Activated CD4-positive, alpha-beta T cell treated with anti-CD3 and anti-CD28 coated beads for 1 hour (primary cell): ENCODE results near the gene GALNT10.
"Not testable (repeated sequence)": the region's sequence is repeated elsewhere in the genome, so short reads cannot be mapped to it uniquely, and the experiment has no call there.

ENCODE experiments used
- DNase-seq: peaks from one replicate; pipeline ENCODE4 v3.0.0-alpha.2; 2020

Gene GALNT10

GRCh38 chr5:154190595-154191304 is at the start of gene GALNT10:
GALNT10 (plus strand) TSS chr5:154190733; CDS start chr5:154190867, 134 bp downstream.
- DNase-seq: peak; percentile 50

GRCh38 chr5:154141745-154142221 is 48.8 kb upstream of the GALNT10 start:
- no peak for DNase-seq

- no peak for DNase-seq
Observed at GRCh38 chr5:154143211-154143641, 47.3 kb upstream of the GALNT10 start.

DNA sequence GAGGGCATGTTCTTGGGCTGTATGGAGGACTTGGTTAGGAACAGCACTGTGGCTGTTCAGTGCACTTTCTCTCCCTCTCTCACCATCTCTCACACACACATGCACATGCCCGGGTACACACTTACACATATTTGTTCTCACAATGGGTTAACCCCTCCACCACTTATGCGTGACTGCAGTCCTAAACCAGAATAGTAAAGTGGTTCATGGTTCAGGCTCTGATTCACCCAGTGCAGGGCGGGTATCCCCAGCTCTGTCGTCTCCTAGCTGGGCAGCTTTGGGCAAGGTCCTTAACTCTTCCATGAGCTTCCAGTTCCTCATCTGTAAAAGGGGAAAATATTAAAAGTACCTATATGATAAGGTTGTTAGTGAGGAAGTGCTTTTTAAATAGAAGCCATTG is 45.3 kb upstream of the GALNT10 start:
- no peak for DNase-seq

DNA sequence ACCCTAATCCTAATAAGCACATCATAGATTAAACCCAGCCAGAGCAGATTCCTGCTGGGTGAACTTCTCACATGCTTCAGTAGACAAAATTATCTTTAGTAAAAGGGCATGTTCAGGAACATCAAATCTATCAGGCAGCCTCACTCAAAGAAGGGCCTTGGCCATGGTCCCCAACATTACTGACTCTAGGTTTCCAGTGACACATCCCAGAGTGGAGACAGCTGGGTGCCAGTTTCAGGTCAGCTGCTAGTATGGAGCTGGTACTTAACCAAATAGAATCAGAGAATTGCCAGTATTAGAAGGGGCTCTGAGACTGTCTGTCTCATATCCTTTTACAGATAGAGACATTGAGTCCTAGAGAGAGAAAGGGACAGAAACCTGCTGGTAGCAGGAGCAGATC is 44.1 kb upstream of the GALNT10 start:
- no peak for DNase-seq

DNA sequence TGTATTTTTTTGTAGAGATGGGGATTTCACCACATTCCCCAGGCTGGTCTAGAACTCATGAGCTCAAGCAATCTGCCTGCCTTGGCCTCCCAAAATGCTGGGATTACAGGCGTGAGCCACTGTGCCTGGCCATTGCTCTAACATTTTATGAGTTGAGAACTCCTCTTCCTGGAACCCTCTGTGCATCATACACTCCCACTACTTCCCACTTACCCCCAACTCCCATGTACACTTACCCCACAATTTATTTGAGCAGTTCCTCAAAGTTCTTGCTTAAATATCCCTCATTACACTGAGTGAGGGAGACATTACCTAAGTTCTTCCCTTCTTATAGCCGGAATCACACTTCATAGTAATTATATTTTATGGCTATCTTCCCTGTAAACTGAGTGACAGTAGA is 42.9 kb upstream of the GALNT10 start:
- no peak for DNase-seq

DNA sequence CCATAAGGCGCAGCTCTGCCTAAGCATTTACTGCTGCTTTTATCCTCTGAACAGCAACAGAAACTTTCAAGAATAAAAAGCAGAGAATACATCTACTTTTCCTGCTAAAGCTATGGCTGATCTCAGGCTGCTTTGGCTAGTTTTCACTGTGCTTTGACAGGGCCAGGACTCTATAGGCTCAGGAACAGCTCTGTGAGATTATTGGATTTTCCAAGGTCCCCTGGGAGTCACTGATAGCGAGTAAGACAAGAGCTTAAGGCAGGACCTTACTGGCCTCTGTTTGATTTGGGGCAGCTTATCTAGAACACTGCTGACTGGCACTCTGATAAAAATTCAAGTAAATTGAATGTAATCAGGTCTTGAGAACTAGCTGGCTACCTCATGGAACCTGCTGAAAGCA is 40.1 kb upstream of the GALNT10 start:
- not testable (repeated sequence) for DNase-seq

- DNase-seq: no peak
Observed at GRCh38 chr5:154157483-154158378, 32.8 kb upstream of the GALNT10 start.

DNA sequence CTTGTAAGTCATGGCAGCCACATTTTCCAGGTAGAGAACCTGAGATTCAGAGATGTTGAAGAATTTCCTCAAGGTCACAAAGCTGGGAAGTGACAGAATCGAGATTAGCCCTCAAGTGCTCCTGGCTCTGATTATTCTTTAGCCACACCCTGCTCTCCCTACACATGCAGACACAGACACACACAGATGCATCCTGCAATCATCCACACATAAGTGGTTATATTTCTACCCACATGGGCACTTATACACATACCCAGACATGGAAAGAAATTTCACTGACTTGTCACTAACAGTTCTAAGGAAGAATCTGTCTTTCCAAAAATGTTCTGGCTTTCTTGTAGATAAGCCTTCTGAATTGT is 32.2 kb upstream of the GALNT10 start:
- no peak for DNase-seq

DNA sequence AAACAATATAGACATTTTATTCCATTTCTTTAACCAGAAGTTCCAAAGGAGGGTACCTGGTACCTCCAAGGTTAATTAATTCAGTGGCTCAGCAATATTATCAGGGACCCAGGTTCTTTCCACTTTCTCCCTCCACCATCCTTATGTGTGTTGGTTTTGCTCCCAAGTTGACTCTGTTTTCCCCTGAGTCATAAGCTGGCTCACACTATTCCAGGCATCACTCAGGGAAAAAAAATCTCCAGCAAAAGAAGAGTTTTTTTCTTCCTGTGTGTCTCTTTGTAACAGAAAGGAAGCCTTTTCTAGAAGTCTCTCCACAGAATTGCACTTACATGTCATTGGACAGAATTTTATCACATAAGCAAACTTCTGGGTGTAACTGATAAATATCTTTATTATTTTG is 31.2 kb upstream of the GALNT10 start:
- no peak for DNase-seq

- no peak for DNase-seq
Observed at GRCh38 chr5:154162539-154163151, 27.9 kb upstream of the GALNT10 start.

DNA sequence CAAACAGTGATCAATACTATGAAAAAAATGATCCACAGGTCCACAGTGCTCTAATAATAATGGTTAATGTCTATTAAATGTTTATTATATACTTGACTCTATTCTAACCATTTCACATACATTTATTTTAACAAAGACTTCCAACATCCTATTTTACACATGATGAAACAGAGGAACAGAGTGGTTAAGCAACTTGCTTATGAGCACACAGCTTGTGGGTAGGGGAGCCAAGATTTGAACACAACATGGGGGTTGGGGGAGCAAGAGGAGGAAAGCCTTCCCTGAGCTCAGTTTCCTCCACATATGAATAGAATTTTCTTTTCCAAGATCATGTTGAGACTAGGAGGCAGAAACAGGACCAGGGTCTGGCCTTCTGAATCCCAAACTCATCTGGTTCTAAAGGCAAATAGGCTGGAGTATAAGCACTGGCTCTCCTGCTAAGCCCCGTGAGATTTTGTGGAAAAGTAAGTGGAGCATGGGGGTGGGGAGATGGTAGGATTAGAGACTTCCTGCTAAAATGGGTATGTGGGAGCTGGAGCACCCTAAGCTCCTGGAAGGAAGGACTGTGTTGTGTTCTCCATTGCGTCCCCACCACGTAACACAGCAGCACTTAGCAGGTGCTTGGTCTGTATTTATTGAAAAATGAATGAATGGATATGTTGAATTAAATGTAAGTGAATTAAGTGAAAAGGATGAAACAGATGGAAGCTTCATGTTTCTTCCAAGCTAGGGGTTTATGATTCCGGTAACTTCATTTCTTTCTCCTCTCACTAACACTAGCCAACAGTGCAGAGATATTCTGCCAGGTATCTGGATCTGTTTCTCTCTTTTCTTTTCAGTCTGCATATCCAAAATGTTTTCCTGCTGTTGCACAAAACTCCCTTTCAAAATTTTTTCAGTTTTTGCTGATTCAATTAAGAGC is 26.9 kb upstream of the GALNT10 start:
- DNase-seq: no peak

GRCh38 chr5:154164249-154164581 is 26.3 kb upstream of the GALNT10 start:
- DNase-seq: no peak

DNA sequence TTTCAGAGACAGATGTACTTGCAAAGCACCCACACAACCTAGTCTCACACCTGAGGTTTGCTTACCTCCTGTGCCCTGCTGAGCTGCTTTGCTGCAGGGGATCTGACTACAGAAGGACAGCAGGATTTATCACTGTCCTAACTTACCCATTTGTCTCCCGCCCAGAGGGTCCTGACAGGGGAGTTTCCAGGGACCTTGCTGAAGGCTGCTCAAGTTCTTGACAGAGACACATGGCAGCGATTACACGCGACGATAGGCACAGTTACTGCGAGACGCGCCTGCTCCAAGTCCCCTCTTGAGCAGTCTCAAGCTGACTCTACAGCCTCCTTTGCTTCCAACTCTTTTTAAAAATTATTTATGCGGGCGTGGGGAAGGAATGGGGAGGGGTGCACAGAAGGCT is 24.6 kb upstream of the GALNT10 start:
- DNase-seq: no peak

DNA sequence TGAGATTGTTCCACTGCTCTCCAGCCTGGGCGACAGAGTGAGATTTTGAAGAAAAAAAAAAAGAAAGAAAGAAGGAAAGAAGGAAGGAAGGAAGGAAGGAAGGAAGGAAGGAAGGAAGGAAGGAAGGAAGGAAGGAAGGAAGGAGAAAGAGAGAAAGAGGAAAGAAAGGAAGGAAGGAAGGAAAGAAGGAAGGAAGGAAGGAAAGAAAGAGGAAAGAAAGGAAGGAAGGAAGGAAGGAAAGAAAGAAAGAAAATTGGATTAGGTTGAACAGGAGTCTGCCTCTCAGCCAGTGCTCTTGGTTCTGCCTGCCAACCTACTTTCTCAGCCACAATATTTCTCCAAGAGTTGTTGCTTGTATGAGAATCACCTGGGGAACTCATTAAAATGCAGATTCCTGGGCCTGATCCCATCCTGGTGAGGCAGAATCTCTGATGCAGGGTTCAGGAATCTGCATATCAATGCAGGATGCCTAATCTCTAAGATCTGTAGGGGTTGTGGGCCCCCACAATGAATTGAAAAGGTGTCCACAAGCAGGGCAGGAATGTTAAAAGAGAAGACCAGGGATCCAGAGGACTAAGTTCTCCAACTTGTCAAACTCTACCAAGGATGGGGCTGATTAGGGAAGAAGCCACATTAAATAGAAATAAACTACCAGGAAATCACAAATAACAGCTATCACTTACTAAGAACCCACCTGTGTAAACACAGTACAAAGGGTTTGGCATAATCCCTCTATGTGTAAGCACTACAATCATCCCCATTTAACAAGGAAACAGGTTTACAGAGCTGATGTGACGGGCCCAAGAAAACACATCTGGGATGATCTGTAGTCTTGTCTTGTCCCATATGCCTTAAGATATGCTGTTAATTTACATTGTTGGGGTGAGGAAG is 23.4 kb upstream of the GALNT10 start:
- DNase-seq: no peak

DNA sequence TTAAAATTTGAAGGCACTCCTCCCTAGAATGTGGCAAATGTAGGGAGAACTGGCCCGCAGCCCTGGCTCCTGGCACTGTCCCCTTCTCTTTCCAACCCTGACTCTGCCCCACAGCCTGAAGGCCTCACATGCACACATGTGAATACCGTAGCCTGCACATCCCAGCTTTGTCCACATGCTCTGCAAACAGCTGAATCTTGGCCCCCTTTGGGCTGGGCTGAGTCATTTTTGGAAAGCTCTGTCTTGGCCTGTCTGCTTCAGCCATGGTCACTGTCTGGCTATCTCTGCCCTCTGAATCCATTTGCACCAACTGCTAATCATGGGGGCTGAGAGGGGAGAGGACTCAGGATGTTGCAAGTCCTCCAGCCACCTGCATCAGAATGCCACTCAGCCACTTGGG is 22.1 kb upstream of the GALNT10 start:
- no peak for DNase-seq

DNA sequence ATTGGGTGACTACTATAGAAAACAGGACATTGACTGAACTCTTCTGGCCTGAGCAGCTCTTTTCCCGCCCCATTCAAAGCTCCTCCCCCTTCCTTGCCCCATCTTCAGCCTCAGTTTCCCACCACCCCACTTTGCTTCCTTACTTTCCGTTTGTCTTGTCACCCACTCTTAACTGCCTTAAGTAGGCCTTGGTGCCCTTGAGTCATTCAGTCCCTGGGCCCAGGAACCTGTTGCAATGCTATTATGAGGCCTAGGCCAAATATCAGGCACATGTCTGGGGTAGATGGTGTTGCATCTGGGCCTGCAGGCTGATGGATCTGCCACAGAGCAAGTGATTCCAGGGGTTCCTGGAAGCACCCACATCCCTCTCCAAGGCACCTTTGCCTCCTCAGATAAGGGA is 17.7 kb upstream of the GALNT10 start:
- no peak for DNase-seq

GRCh38 chr5:154174091-154174490 is 16.4 kb upstream of the GALNT10 start:
- no peak for DNase-seq

GRCh38 chr5:154176181-154176580 is 14.4 kb upstream of the GALNT10 start:
- no peak for DNase-seq

DNA sequence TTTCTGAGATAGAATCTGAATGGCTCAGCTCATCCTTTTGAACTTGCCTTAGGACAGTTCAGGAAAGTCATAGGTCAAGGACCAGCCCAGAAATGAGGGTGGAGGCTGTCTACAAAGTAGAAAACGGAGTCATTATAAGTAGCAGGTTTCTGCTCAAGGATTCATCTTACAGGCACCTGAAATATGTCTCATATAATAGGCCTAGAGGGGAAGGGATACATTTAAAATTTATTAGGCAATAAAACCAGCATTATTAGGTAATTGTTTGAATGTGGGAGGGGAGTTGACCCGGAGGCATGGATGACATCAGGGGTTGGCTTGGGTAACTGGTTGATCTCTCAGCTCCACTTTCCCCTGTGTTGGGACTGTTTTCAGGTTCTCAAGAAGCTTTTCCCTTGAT is 11.9 kb upstream of the GALNT10 start:
- DNase-seq: no peak

GRCh38 chr5:154179846-154180710 is 10.5 kb upstream of the GALNT10 start:
- peak; percentile 11 for DNase-seq
